NCI-H2029 (cell line): ENCODE results near the gene RPL23.

Experiments
- DNase-seq: peaks from one replicate; lab custom pipeline; 2025; lab: John Stamatoyannopoulos, UW

RPL23 gene

DNA sequence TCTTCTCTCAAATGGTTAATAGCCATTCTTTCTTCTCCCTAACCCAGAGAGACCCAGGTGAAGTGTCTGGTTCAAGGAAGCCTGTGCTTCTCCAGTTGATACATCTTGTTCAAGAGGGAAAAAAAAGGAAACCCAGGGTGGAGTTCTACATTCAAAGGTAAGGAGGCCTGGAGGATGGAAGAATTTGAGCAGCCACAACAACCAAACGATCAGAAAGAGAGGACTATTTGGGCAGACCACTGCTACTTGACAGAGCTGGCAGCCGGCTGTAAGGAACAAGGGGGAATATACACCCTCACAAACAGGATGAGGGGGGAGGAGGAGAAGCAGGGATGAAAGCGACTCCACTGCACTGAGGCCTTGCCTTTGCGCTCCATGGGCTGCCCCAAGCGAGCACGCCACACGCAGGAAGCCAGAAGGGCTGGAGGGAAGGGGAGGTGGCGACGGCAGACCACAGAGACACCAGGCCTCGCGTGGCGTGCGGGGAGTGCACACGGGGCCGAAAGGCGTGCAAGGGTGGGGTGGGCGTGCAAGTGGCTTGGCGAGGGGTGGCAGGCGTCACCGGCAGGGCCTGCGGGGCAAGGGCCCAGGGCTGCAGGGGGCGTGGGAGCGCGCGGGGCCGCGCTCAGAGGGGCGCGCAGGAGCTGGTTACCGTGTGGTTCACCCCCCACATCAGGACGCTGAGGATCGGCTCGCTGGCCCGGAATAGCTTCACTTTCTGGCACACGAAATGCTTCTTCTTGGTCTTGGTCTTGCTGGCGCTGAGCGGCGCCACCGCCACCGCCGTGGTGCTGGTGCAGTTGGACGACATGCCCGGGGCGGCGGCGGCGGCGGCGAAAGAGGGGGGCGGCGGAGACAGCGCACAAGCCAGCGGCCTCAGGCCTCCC lies 54.7 kb downstream of the RPL23 start:
- DNase-seq = no peak
